Neuronal stem cell (in vitro differentiated cells): ENCODE data around the gene RAPGEF1.

Experiments
- DNase-seq: peaks from one replicate; pipeline ENCODE4 v3.0.0-alpha.2; 2013; ENCODE audit warnings: low spot score
- H2AFZ ChIP-seq: one replicate; pipeline ENCODE4 v1.6.1; 2013; ENCODE audit warnings: mild to moderate bottlenecking, low read length, inconsistent platforms
- H2AK5ac ChIP-seq: 2 replicates; pipeline ENCODE4 v1.6.1; 2013; ENCODE audit warnings: low read depth, mild to moderate bottlenecking, inconsistent platforms, low read length, moderate library complexity, mixed read lengths
- H2BK120ac ChIP-seq: 2 replicates; pipeline ENCODE4 v1.6.1; 2013; ENCODE audit warnings: low read depth, mild to moderate bottlenecking, inconsistent platforms, low read length, moderate library complexity, mixed read lengths
- H2BK12ac ChIP-seq: one replicate; pipeline ENCODE4 v1.6.1; 2013; ENCODE audit warnings: low read length, inconsistent platforms
- H2BK15ac ChIP-seq: 2 replicates; pipeline ENCODE4 v1.6.1; 2013; ENCODE audit warnings: mild to moderate bottlenecking, low read length, inconsistent platforms, mixed read lengths
- H2BK5ac ChIP-seq: one replicate; pipeline ENCODE4 v1.6.1; 2013; ENCODE audit warnings: inconsistent platforms, mild to moderate bottlenecking, low read length, moderate library complexity
- H3K14ac ChIP-seq: one replicate; pipeline ENCODE4 v1.6.1; 2013; ENCODE audit warnings: low read length, inconsistent platforms
- H3K18ac ChIP-seq: 2 replicates; pipeline ENCODE4 v1.6.1; 2013; ENCODE audit warnings: low read length, inconsistent platforms
- H3K23ac ChIP-seq: 2 replicates; pipeline ENCODE4 v1.6.1; 2013; ENCODE audit warnings: low read depth, mild to moderate bottlenecking, mixed read lengths, low read length, inconsistent platforms; ENCODE audit not compliant: poor library complexity
- H3K27ac ChIP-seq: replicated peaks from 3 replicates; pipeline ENCODE4 v1.5.1; 2013; ENCODE audit warnings: low read length, inconsistent platforms
- H3K27me3 ChIP-seq, 3 experiments: 2 replicates each; pipeline ENCODE4 v1.6.1; 2013; ENCODE audit warnings: low read length in 3 of 3, mild to moderate bottlenecking in 2 of 3, inconsistent platforms in 1 of 3, low read depth in 1 of 3, mixed read lengths in 1 of 3, moderate library complexity in 1 of 3; ENCODE audit not compliant: control insufficient read depth in 3 of 3, insufficient read depth in 3 of 3
- H3K36me3 ChIP-seq, 2 donors: replicated peaks in 1 of 2; 2 replicates each; pipeline ENCODE4 v1.6.1; 2013; ENCODE audit warnings: low read length in 2 of 2; ENCODE audit not compliant: control insufficient read depth in 2 of 2, insufficient read depth in 2 of 2
- H3K4ac ChIP-seq: 2 replicates; pipeline ENCODE4 v1.6.1; 2013; ENCODE audit warnings: inconsistent platforms, mild to moderate bottlenecking, low read length, moderate library complexity
- H3K4me1 ChIP-seq, 2 donors: 1 replicate in 1 of 2; 2 replicates in 1 of 2; pipeline ENCODE4 v1.6.1; 2013; ENCODE audit warnings: low read length in 2 of 2, low read depth in 1 of 2; ENCODE audit not compliant: control insufficient read depth in 2 of 2, insufficient read depth in 1 of 2
- H3K4me2 ChIP-seq: one replicate; pipeline ENCODE4 v1.6.1; 2013; ENCODE audit warnings: mild to moderate bottlenecking, low read length, inconsistent platforms; ENCODE audit not compliant: insufficient read depth, poor library complexity, severe bottlenecking
- H3K4me3 ChIP-seq, 2 donors: 2 replicates each; pipeline ENCODE4 v1.5.1; 2013; ENCODE audit warnings: low read length in 2 of 2, mild to moderate bottlenecking in 2 of 2, inconsistent platforms in 1 of 2, moderate library complexity in 1 of 2
- H3K79me1 ChIP-seq: one replicate; pipeline ENCODE4 v1.6.1; 2013; ENCODE audit warnings: low read depth, mild to moderate bottlenecking, inconsistent platforms, low read length, moderate library complexity
- H3K9ac ChIP-seq: one replicate; pipeline ENCODE4 v1.6.1; 2013; ENCODE audit warnings: mild to moderate bottlenecking, low read depth, low read length, inconsistent platforms; ENCODE audit not compliant: poor library complexity
- H3K9me3 ChIP-seq, 2 donors: replicated peaks in 1 of 2; 2 replicates each; pipeline versions ENCODE3 to v1.6.1; 2013; ENCODE audit warnings: low read length in 2 of 2, mild to moderate bottlenecking in 2 of 2, inconsistent platforms in 1 of 2, low read depth in 1 of 2, mixed read lengths in 1 of 2, moderate library complexity in 1 of 2; ENCODE audit not compliant: control insufficient read depth in 2 of 2, insufficient read depth in 1 of 2
- H4K8ac ChIP-seq: one replicate; pipeline ENCODE4 v1.6.1; 2013; ENCODE audit warnings: low read depth, mild to moderate bottlenecking, inconsistent platforms, low read length, moderate library complexity
- H4K91ac ChIP-seq: one replicate; pipeline ENCODE4 v1.6.1; 2013; ENCODE audit warnings: low read length, low read depth, mild to moderate bottlenecking, inconsistent platforms; ENCODE audit not compliant: poor library complexity
- WGBS, 2 donors: extraction: QIAGEN DNeasy Blood & Tissue Kit; methylation state at CpG; one replicate each; pipeline ENCODE4 v1.1.7; 2013; ENCODE audit warnings: missing lambda C conversion rate in 2 of 2, mixed read lengths in 1 of 2; ENCODE audit not compliant: insufficient read length in 2 of 2, insufficient replicate concordance in 1 of 2; ENCODE audit errors: extremely low coverage in 2 of 2; 5-methylcytosine and 5-hydroxymethylcytosine counted together

RAPGEF1 gene

GRCh38 chr9:131774636-131775035 is 34.8 kb upstream of the RAPGEF1 start:
- Histone ChIP-seq H3K18ac (no peak overlapping the region), H3K4me2 (no peak overlapping the region), H3K36me3 (no peaks in the 10 kb centered on the region), H4K8ac (no peak overlapping the region), H3K4me1 (no peaks in the 10 kb centered on the region), H2BK5ac (no peak overlapping the region), H4K91ac (no peak overlapping the region), H3K27ac (no peak overlapping the region), H3K9ac (no peak overlapping the region), H2AK5ac (no peak overlapping the region), H3K9me3 (no peaks in the 10 kb centered on the region), H3K27me3 (peaks cover 0 to 19% (median 0%) of the 10 kb centered on the region in 3 experiments), H3K4ac (no peak overlapping the region), H3K79me1 (no peaks in the 10 kb centered on the region), H2BK12ac (no peak overlapping the region), H2BK120ac (no peak overlapping the region), H3K14ac (no peak overlapping the region), H3K4me3 (no peak overlapping the region), H2AFZ (no peak overlapping the region), H3K23ac (peak overlapping the region; percentile 25), H2BK15ac (no peak overlapping the region)
- no peak for DNase-seq
- no CpG with 5 or more reads among the region's 6 CpGs for WGBS, 2 donors

- no peak overlapping the region for H3K9ac ChIP-seq
- no peak overlapping the region for H3K4me3 ChIP-seq
- DNase-seq = peak; percentile 81
- H3K4me2 ChIP-seq = no peak overlapping the region
- H2AFZ ChIP-seq = no peak overlapping the region
- no CpG with 5 or more reads among the region's 6 CpGs for WGBS, 2 donors
- no peak overlapping the region for H3K18ac ChIP-seq
- peaks cover 0 to 21% (median 0%) of the 10 kb centered on the region in 3 experiments for H3K27me3 ChIP-seq
- no peaks in the 10 kb centered on the region for H3K4me1 ChIP-seq
- H3K36me3 ChIP-seq = no peaks in the 10 kb centered on the region
- H2BK120ac ChIP-seq = no peak overlapping the region
- H4K91ac ChIP-seq = no peak overlapping the region
- H2AK5ac ChIP-seq = no peak overlapping the region
- H3K4ac ChIP-seq = no peak overlapping the region
- no peak overlapping the region for H2BK5ac ChIP-seq
- no peak overlapping the region for H4K8ac ChIP-seq
- no peak overlapping the region for H2BK12ac ChIP-seq
- H3K14ac ChIP-seq = no peak overlapping the region
- no peak overlapping the region for H2BK15ac ChIP-seq
- no peaks in the 10 kb centered on the region for H3K9me3 ChIP-seq
- no peaks in the 10 kb centered on the region for H3K79me1 ChIP-seq
- H3K27ac ChIP-seq = no peak overlapping the region
- no peak overlapping the region for H3K23ac ChIP-seq
Measured at GRCh38 chr9:131773911-131774379, 34.1 kb upstream of the RAPGEF1 start.

- Histone ChIP-seq H2BK12ac (no peak overlapping the region), H2AK5ac (no peak overlapping the region), H2BK15ac (no peak overlapping the region), H2BK5ac (no peak overlapping the region), H3K9me3 (no peaks in the 10 kb centered on the region), H3K4me2 (no peak overlapping the region), H3K4ac (no peak overlapping the region), H3K36me3 (no peaks in the 10 kb centered on the region), H2BK120ac (no peak overlapping the region), H4K91ac (no peak overlapping the region), H3K18ac (no peak overlapping the region), H3K79me1 (no peaks in the 10 kb centered on the region), H4K8ac (no peak overlapping the region), H3K27me3 (peaks cover 0 to 21% (median 0%) of the 10 kb centered on the region in 3 experiments), H3K9ac (no peak overlapping the region), H3K27ac (no peak overlapping the region), H3K23ac (no peak overlapping the region), H3K4me3 (no peak overlapping the region), H3K14ac (no peak overlapping the region), H3K4me1 (no peaks in the 10 kb centered on the region), H2AFZ (no peak overlapping the region)
- DNase-seq = no peak
- no CpG with 5 or more reads among the region's 3 CpGs for WGBS, 2 donors
Measured at GRCh38 chr9:131772940-131773339, 33.1 kb upstream of the RAPGEF1 start.

GRCh38 chr9:131771646-131772045 is 31.8 kb upstream of the RAPGEF1 start:
- H3K4me3 ChIP-seq = no peak overlapping the region
- no CpG with 5 or more reads among the region's 3 CpGs for WGBS, 2 donors
- no peak overlapping the region for H4K91ac ChIP-seq
- H3K9me3 ChIP-seq = no peaks in the 10 kb centered on the region
- H2AFZ ChIP-seq = no peak overlapping the region
- H3K4me2 ChIP-seq = no peak overlapping the region
- no peak overlapping the region for H3K4ac ChIP-seq
- H2BK5ac ChIP-seq = no peak overlapping the region
- H2BK12ac ChIP-seq = no peak overlapping the region
- H3K14ac ChIP-seq = no peak overlapping the region
- peaks cover 0 to 24% (median 0%) of the 10 kb centered on the region in 3 experiments for H3K27me3 ChIP-seq
- no peaks in the 10 kb centered on the region for H3K4me1 ChIP-seq
- H3K36me3 ChIP-seq = no peaks in the 10 kb centered on the region
- no peak overlapping the region for H2BK15ac ChIP-seq
- no peak overlapping the region for H3K23ac ChIP-seq
- H3K9ac ChIP-seq = no peak overlapping the region
- H2AK5ac ChIP-seq = no peak overlapping the region
- no peaks in the 10 kb centered on the region for H3K79me1 ChIP-seq
- no peak overlapping the region for H2BK120ac ChIP-seq
- H3K27ac ChIP-seq = no peak overlapping the region
- H3K18ac ChIP-seq = no peak overlapping the region
- DNase-seq = no peak
- H4K8ac ChIP-seq = no peak overlapping the region
